C1 segment of cervical spinal cord (tissue), 14 donors: ENCODE results near the gene DNMT3A.

Source experiments
- DNase-seq, 14 donors: peaks; one replicate each; lab custom pipeline; 2025; lab: John Stamatoyannopoulos, UW

DNMT3A gene

GRCh38 chr2:25307949-25308557 is 33.7 kb downstream of the DNMT3A start:
- DNase-seq = peak in 3 of 14 donors; percentile 29 to 38 (median 35)

GRCh38 chr2:25306777-25307368 is 34.9 kb downstream of the DNMT3A start:
- DNase-seq = peak in 4 of 14 donors; percentile 20 to 78 (median 24)

GRCh38 chr2:25305775-25306174 is 36.0 kb downstream of the DNMT3A start:
- peak in 11 of 14 donors; percentile 22 to 75 (median 56) for DNase-seq

- DNase-seq = peak in 1 of 14 donors; percentile 69
These were observed 36.7 kb downstream of the DNMT3A start for GRCh38 chr2:25304826-25305596.

- DNase-seq = no peak
These were observed 37.4 kb downstream of the DNMT3A start for GRCh38 chr2:25304321-25304720.

- DNase-seq = peak in 1 of 14 donors; percentile 32
These were observed 38.0 kb downstream of the DNMT3A start for GRCh38 chr2:25303633-25304236.

GRCh38 chr2:25302758-25303375 is 38.9 kb downstream of the DNMT3A start:
- DNase-seq = no peak

GRCh38 chr2:25301453-25302352 is 40.0 kb downstream of the DNMT3A start:
- peak in 2 of 14 donors; percentile 36 to 54 for DNase-seq

GRCh38 chr2:25300001-25300400 is 41.7 kb downstream of the DNMT3A start:
- DNase-seq = no peak

GRCh38 chr2:25298776-25299431 is 42.8 kb downstream of the DNMT3A start:
- peak in 1 of 14 donors; percentile 58 for DNase-seq

- peak in 1 of 14 donors; percentile 26 for DNase-seq
These were observed 44.0 kb downstream of the DNMT3A start for GRCh38 chr2:25297738-25298137.

- no peak for DNase-seq
These were observed 46.1 kb downstream of the DNMT3A start for GRCh38 chr2:25295621-25296020.

GRCh38 chr2:25294573-25295462 is 46.9 kb downstream of the DNMT3A start:
- DNase-seq = peak in 13 of 14 donors; percentile 39 to 80 (median 73)

GRCh38 chr2:25293958-25294562 is 47.7 kb downstream of the DNMT3A start:
- no peak for DNase-seq

- DNase-seq = no peak
These were observed 48.6 kb downstream of the DNMT3A start for GRCh38 chr2:25293145-25293544.

GRCh38 chr2:25292408-25292807 is 49.3 kb downstream of the DNMT3A start:
- DNase-seq = no peak

GRCh38 chr2:25290811-25291495 is 50.8 kb downstream of the DNMT3A start:
- peak in 1 of 14 donors; percentile 22 for DNase-seq
